Stomach (tissue), 4 donors: ENCODE results near the gene EGFLAM.

ENCODE experiments used
- EP300 ChIP-seq: sonication (generic); formaldehyde crosslinking; IDR thresholded peaks from one replicate; pipeline ENCODE4 v1.6.1; 2017; ENCODE audit warnings: antibody characterized with exemption
- POLR2A ChIP-seq, 4 donors: fragments of 450-650 bp; IDR thresholded peaks; one replicate each; pipeline ENCODE4 v1.6.1; 2016; ENCODE audit warnings: antibody characterized with exemption in 4 of 4, control low read depth in 2 of 4, mild to moderate bottlenecking in 1 of 4, moderate library complexity in 1 of 4
- POLR2AphosphoS5 ChIP-seq, 3 donors: sonication (generic); formaldehyde crosslinking; IDR thresholded peaks; one replicate each; pipeline ENCODE4 v1.6.1; 2016; ENCODE audit warnings: antibody characterized with exemption in 3 of 3
- TF ChIP-seq, protein P1 (sequence below), 7 experiments: fragments of 450-650 bp in 4 of 7; fragments of 200-600 bp in 3 of 7; sonication (generic) in 3 of 7; IDR thresholded peaks; one replicate each; pipeline ENCODE4 v1.5.1; 2016 to 2019; ENCODE audit warnings: antibody characterized with exemption in 7 of 7, control low read depth in 2 of 7, mild to moderate bottlenecking in 1 of 7

DNA sequence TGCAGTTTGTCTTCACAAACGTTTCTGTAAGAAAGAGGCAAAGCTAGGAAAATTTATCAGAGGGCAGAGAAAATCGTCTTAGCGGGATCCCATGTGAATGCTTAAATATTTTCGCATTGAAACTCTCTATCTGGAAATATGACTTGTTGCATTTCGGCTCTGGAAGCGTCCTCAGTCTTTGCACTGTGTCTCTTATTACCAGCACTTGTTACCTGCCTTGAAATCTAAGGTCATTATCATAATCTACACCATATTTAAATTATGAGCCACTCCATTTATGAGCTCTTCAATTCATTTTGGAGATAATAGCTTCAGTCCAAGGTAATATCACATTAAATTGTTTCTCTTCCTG lies 1.4 kb downstream of the EGFLAM start:
- TF ChIP-seq, protein P1, sequence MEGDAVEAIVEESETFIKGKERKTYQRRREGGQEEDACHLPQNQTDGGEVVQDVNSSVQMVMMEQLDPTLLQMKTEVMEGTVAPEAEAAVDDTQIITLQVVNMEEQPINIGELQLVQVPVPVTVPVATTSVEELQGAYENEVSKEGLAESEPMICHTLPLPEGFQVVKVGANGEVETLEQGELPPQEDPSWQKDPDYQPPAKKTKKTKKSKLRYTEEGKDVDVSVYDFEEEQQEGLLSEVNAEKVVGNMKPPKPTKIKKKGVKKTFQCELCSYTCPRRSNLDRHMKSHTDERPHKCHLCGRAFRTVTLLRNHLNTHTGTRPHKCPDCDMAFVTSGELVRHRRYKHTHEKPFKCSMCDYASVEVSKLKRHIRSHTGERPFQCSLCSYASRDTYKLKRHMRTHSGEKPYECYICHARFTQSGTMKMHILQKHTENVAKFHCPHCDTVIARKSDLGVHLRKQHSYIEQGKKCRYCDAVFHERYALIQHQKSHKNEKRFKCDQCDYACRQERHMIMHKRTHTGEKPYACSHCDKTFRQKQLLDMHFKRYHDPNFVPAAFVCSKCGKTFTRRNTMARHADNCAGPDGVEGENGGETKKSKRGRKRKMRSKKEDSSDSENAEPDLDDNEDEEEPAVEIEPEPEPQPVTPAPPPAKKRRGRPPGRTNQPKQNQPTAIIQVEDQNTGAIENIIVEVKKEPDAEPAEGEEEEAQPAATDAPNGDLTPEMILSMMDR (IDR thresholded peaks at IDR 0.05), result no peak
- TF ChIP-seq POLR2A (IDR thresholded peaks at IDR 0.05) (no peak), EP300 (no peak), POLR2AphosphoS5 (IDR thresholded peaks at IDR 0.05) (no peak)
